ENCODE results near the gene TMEM168. TPM values are rescaled to one million over a fixed set of nuclear protein-coding genes. Genes with fewer than 3 reads are reported as not detected.

The TMEM168 gene
- total RNA-seq, 2 experiments from 2014 or later: 17.5 to 19.0 TPM

DNA sequence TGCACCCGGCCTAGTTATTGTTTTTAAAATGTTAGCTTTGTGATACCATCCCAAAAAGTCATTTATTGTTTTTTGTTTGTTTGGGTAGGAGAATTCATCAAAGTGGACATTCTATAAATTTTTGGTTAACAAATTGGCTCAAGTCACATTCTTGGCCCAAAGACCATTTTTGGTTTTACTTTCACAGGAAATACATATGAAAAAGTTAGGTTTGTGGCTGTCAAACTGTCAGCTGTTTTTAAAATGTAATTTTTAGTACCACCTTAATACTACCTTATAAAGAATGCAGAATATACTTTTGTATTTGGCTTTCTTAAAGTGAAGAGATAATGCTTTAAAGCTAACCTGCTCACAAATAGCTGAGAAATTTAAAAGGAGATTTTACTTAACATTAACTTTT is 25.1 kb downstream of the TMEM168 start:
- peaks cover 17% of the 10 kb centered on the region for H3K4me1 Mint-ChIP-seq
- H3K9me3 Mint-ChIP-seq: no peaks in the 10 kb centered on the region
- DNase-seq: no peak
- no peak overlapping the region for H3K4me3 Mint-ChIP-seq
- no peak overlapping the region for H3K27ac Mint-ChIP-seq
- ChIA-PET CTCF (no interaction called here), POLR2A (no interaction called here)
- H3K36me3 Mint-ChIP-seq (ENCODE audit: low read depth): peaks cover 5% of the 10 kb centered on the region
- no peaks in the 10 kb centered on the region for H3K27me3 Mint-ChIP-seq

- H3K9me3 Mint-ChIP-seq: no peaks in the 10 kb centered on the region
- H3K36me3 Mint-ChIP-seq (ENCODE audit: low read depth): peaks cover 5% of the 10 kb centered on the region
- no peak overlapping the region for H3K27ac Mint-ChIP-seq
- ChIA-PET CTCF (interaction anchor here (0.7 kb wide), 1 partner anchor 26 kb away, joined by 3 read pairs; no protein-coding TSS in a partner anchor), POLR2A (no interaction called here)
- no peak for DNase-seq
- H3K27me3 Mint-ChIP-seq: no peaks in the 10 kb centered on the region
- H3K4me3 Mint-ChIP-seq: no peak overlapping the region
- peaks cover 17% of the 10 kb centered on the region for H3K4me1 Mint-ChIP-seq
Measured at GRCh38 chr7:112763996-112764395, 26.2 kb downstream of the TMEM168 start.

DNA sequence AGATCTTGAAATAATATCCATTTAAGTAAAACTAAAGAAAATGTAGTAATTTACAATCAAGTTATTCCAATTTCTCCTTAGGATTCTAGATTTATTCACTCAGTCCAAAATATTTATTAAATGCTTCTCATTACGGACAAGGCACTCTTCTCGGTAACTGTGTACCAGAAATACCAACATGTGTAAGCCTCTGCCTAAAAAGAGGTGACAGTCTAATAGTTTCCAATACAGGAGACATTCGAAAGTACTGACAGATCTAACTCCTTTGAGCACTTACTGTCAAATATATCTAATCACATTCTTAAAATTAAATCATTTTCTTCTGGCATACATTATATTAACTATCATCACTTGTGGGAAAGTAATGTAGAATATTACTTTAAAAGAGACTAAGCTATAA is 26.9 kb downstream of the TMEM168 start:
- H3K27me3 Mint-ChIP-seq: no peaks in the 10 kb centered on the region
- H3K36me3 Mint-ChIP-seq (ENCODE audit: low read depth): peaks cover 5% of the 10 kb centered on the region
- H3K4me3 Mint-ChIP-seq: no peak overlapping the region
- DNase-seq: no peak
- POLR2A ChIA-PET: no interaction called here
- H3K9me3 Mint-ChIP-seq: no peaks in the 10 kb centered on the region
- H3K27ac Mint-ChIP-seq: no peak overlapping the region
- H3K4me1 Mint-ChIP-seq: peaks cover 17% of the 10 kb centered on the region
- CTCF ChIA-PET: interaction anchor here (0.7 kb wide), 1 partner anchor 26 kb away, joined by 3 read pairs; no protein-coding TSS in a partner anchor

GRCh38 chr7:112759905-112760304 is 30.3 kb downstream of the TMEM168 start:
- peaks cover 9% of the 10 kb centered on the region for H3K4me1 Mint-ChIP-seq
- no peaks in the 10 kb centered on the region for H3K27me3 Mint-ChIP-seq
- no peaks in the 10 kb centered on the region for H3K9me3 Mint-ChIP-seq
- ChIA-PET CTCF (no interaction called here), POLR2A (no interaction called here)
- peaks cover 1% of the 10 kb centered on the region for H3K36me3 Mint-ChIP-seq (ENCODE audit: low read depth)
- no peak overlapping the region for H3K27ac Mint-ChIP-seq
- H3K4me3 Mint-ChIP-seq: no peak overlapping the region
- no peak for DNase-seq

- DNase-seq: no peak
- no peak overlapping the region for H3K27ac Mint-ChIP-seq
- peaks cover 1% of the 10 kb centered on the region for H3K36me3 Mint-ChIP-seq (ENCODE audit: low read depth)
- POLR2A ChIA-PET: no interaction called here
- H3K4me3 Mint-ChIP-seq: no peak overlapping the region
- H3K4me1 Mint-ChIP-seq: no peaks in the 10 kb centered on the region
- no peaks in the 10 kb centered on the region for H3K27me3 Mint-ChIP-seq
- H3K9me3 Mint-ChIP-seq: no peaks in the 10 kb centered on the region
- CTCF ChIA-PET: no interaction called here
Measured at GRCh38 chr7:112757337-112757736, 32.9 kb downstream of the TMEM168 start.

DNA sequence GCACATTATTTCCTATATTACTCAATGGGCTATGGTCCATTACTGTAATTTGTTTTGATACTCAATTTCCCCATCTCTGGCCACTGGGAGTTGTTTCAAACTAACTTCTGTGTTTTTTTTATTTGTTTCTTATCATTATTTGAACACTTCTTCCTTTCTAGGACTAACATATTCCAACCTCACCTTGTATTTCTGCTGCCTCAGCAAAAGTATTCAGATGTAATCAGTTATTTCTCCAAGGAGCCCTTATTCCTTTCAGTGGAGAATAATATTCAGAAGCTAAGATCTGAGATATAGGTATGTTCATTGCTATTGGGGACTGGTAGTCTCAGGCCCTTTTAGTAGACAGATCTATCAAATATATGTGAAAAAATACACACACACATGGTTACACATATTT is 36.9 kb downstream of the TMEM168 start:
- CTCF ChIA-PET: no interaction called here
- Mint-ChIP-seq H3K36me3 (ENCODE audit: low read depth) (no peaks in the 10 kb centered on the region), H3K9me3 (no peaks in the 10 kb centered on the region), H3K27ac (no peak overlapping the region), H3K27me3 (peaks cover 6% of the 10 kb centered on the region), H3K4me1 (no peaks in the 10 kb centered on the region), H3K4me3 (no peak overlapping the region)
- POLR2A ChIA-PET: no interaction called here
- no peak for DNase-seq

- no peaks in the 10 kb centered on the region for H3K9me3 Mint-ChIP-seq
- ChIA-PET POLR2A (no interaction called here), CTCF (no interaction called here)
- H3K4me1 Mint-ChIP-seq: no peaks in the 10 kb centered on the region
- no peak overlapping the region for H3K27ac Mint-ChIP-seq
- no peak overlapping the region for H3K4me3 Mint-ChIP-seq
- DNase-seq: no peak
- H3K27me3 Mint-ChIP-seq: peaks cover 6% of the 10 kb centered on the region
- no peaks in the 10 kb centered on the region for H3K36me3 Mint-ChIP-seq (ENCODE audit: low read depth)
Measured at GRCh38 chr7:112752576-112752975, 37.6 kb downstream of the TMEM168 start.

DNA sequence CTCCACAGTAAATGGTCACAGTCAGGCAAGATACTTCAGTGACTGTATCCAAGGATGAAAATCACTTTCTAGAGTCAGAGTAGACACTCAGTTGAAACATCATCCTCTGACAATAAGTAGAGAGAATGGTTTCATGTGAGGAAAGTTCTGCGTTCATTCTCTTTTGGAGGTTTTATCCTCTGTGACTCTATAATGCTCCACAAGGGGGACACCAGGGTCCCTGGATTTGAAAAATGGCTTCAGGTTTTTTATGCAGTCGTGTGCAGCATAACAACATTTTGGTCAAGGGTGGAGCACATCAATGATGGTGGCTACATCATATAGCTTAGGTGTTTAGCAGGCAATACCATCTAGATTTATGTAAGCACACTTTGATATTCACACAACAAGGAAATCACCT is 40.4 kb downstream of the TMEM168 start:
- Mint-ChIP-seq H3K9me3 (no peaks in the 10 kb centered on the region), H3K4me3 (no peak overlapping the region), H3K27me3 (peaks cover 6% of the 10 kb centered on the region), H3K4me1 (no peaks in the 10 kb centered on the region), H3K36me3 (ENCODE audit: low read depth) (no peaks in the 10 kb centered on the region), H3K27ac (no peak overlapping the region)
- no peak for DNase-seq
- ChIA-PET POLR2A (no interaction called here), CTCF (interaction anchor here (0.6 kb wide), 1 partner anchor 120 kb away, joined by 3 read pairs; no protein-coding TSS in a partner anchor)

DNA sequence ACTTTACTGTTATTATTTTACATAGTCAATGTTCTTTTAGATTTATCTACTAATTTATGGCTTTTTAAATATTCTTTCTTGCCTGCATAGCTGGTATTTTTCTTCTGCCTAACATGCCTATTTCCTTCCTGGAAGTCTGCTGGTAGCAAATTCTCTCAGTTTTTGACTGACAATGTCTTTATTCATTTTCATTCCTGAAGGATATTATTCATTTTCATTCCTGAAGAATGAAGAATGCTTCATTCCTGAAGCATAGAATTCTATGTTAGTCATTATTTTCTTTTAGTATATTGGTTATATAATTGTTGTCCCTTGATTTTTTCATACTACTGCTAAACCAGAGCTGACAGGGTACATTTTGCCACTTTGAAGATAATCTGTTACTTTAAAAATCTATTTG is 41.8 kb downstream of the TMEM168 start:
- H3K9me3 Mint-ChIP-seq: no peaks in the 10 kb centered on the region
- no peak overlapping the region for H3K27ac Mint-ChIP-seq
- H3K4me3 Mint-ChIP-seq: no peak overlapping the region
- H3K4me1 Mint-ChIP-seq: no peaks in the 10 kb centered on the region
- no peak for DNase-seq
- no peaks in the 10 kb centered on the region for H3K36me3 Mint-ChIP-seq (ENCODE audit: low read depth)
- CTCF ChIA-PET: no interaction called here
- POLR2A ChIA-PET: no interaction called here
- peaks cover 6% of the 10 kb centered on the region for H3K27me3 Mint-ChIP-seq

DNA sequence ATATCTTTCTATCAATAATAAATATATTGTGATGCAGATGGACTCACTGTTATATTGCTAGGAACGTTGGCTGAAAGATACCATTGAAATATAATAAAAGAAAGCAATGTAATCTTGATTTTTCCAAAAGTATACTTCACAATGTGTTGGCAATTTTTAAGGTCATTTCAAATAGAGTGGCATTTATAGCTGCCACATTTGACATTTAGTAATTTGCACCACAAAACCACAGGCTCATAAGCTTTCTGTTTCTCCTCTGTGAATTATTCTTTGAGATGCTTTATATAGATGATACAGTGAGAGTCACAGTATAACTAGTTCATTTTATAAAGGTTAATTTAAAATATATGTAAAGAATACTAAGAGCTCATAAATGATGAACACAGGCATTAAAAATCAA is 44.6 kb downstream of the TMEM168 start:
- no peak overlapping the region for H3K27ac Mint-ChIP-seq
- H3K27me3 Mint-ChIP-seq: peaks cover under 1% of the 10 kb centered on the region
- ChIA-PET CTCF (no interaction called here), POLR2A (no interaction called here)
- no peaks in the 10 kb centered on the region for H3K4me1 Mint-ChIP-seq
- no peaks in the 10 kb centered on the region for H3K36me3 Mint-ChIP-seq (ENCODE audit: low read depth)
- no peak overlapping the region for H3K4me3 Mint-ChIP-seq
- H3K9me3 Mint-ChIP-seq: peaks cover under 1% of the 10 kb centered on the region
- DNase-seq: no peak

DNA sequence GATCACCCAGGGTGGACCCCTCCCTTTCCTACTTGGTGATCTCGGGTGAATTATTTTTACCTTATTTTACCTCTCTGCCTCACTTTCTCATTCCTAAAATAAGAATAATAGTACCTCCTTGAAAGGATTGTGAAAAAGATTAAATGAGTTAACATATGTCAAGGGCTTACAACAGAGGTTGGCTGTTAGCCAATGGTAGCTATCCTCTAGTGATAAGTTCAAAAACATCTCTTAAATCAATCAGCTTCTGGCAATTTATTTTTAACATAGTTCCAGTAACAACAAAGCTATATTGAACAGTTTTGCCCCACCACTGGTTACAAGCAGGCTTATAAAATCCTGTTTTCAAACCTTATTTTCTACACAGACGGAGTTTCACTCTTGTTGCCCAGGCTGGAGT is 45.4 kb downstream of the TMEM168 start:
- DNase-seq: no peak
- H3K9me3 Mint-ChIP-seq: peaks cover 2% of the 10 kb centered on the region
- CTCF ChIA-PET: no interaction called here
- H3K4me1 Mint-ChIP-seq: no peaks in the 10 kb centered on the region
- H3K27ac Mint-ChIP-seq: no peak overlapping the region
- POLR2A ChIA-PET: no interaction called here
- no peak overlapping the region for H3K4me3 Mint-ChIP-seq
- H3K27me3 Mint-ChIP-seq: no peaks in the 10 kb centered on the region
- H3K36me3 Mint-ChIP-seq (ENCODE audit: low read depth): no peaks in the 10 kb centered on the region

DNA sequence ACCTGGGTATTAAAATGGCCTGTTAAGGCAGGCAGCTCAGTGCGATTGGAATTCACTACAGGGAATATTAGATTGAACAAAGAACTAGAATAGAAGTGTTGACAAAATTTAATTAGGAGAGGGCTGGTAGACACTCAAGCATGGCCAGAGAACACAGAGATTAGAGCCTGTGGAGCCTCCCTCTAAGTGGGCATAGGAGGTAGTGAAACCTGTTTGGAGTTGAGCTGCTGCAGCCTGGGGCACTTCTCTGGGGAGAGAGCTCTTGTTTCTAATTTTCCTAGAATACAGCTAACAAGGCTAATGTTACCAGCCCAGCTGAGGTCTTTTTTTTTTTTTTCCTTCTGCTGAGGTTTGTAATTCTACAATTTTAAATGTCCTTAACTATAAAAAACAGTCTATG is 46.4 kb downstream of the TMEM168 start:
- H3K27me3 Mint-ChIP-seq: no peaks in the 10 kb centered on the region
- H3K4me1 Mint-ChIP-seq: no peaks in the 10 kb centered on the region
- ChIA-PET CTCF (interaction anchor here (0.6 kb wide), 1 partner anchor 355 kb away, joined by 3 read pairs; no protein-coding TSS in a partner anchor), POLR2A (no interaction called here)
- no peak overlapping the region for H3K4me3 Mint-ChIP-seq
- no peak for DNase-seq
- peaks cover 2% of the 10 kb centered on the region for H3K9me3 Mint-ChIP-seq
- H3K36me3 Mint-ChIP-seq (ENCODE audit: low read depth): no peaks in the 10 kb centered on the region
- H3K27ac Mint-ChIP-seq: no peak overlapping the region

GRCh38 chr7:112740667-112741066 is 49.5 kb downstream of the TMEM168 start:
- peaks cover 10% of the 10 kb centered on the region for H3K9me3 Mint-ChIP-seq
- no peaks in the 10 kb centered on the region for H3K36me3 Mint-ChIP-seq (ENCODE audit: low read depth)
- H3K4me1 Mint-ChIP-seq: no peaks in the 10 kb centered on the region
- H3K4me3 Mint-ChIP-seq: no peak overlapping the region
- ChIA-PET POLR2A (no interaction called here), CTCF (interaction anchor here (0.5 to 0.9 kb wide), 2 partner anchors 78 to 129 kb away, joined by 3 to 4 read pairs; no protein-coding TSS in a partner anchor)
- H3K27ac Mint-ChIP-seq: no peak overlapping the region
- DNase-seq: no peak
- H3K27me3 Mint-ChIP-seq: no peaks in the 10 kb centered on the region

DNA sequence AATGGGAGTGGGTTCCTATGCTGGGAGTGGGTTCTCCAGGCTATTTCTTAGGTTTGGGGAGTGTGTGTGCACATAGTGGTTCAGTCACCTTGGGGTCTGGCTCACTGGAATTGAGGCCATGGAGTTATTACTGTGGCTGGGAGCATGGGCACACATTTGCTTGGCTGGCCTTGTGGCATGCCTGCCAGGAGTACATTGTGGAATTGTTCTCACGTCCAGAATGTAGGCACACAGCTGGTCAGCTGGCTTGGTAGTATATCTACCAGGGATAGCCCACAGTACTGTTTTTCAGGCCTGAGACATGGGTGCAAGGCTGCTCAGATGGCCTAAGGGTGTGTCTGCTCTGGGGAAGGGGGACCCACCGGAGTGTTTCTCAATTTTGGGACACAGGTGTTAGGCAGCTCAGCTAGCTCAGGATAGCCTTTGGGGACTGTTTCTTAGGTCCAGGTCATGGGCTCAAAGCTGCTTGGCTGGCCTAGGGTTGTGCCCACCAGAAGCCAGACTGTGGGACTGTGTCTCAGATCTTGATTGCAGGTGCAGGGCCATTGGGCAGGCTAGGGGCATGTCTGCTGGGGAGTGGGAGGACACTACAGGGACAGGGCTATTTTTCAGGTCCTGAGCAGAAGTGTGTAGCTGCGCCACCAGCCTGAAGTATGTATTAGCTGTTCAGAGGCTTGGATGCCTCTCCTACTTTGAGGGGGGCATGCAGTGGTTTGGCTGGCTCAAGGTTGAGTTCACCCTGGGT is 50.6 kb downstream of the TMEM168 start:
- Mint-ChIP-seq H3K9me3 (peaks cover 14% of the 10 kb centered on the region), H3K27me3 (no peaks in the 10 kb centered on the region), H3K4me1 (no peaks in the 10 kb centered on the region), H3K36me3 (ENCODE audit: low read depth) (no peaks in the 10 kb centered on the region), H3K27ac (no peak overlapping the region), H3K4me3 (no peak overlapping the region)
- CTCF ChIA-PET: no interaction called here
- POLR2A ChIA-PET: no interaction called here
- no peak for DNase-seq

All from activated CD4-positive, alpha-beta T cell treated with anti-CD3 and anti-CD28 coated beads, Interleukin-2, amount 10 ng/mL, durations not matched to agents 7 days and 5 days (primary cell).